Gastrocnemius medialis (tissue), 4 donors: Measurements from ENCODE around the gene KCNJ10. TPM values are rescaled to one million over a fixed set of nuclear protein-coding genes. Genes with fewer than 3 reads are reported as not detected.
A peak's percentile ranks its signal among the peaks of the same experiment; 100 is the strongest.

Source experiments
- ATAC-seq, 2 donors: fragments of 150-250 bp; one replicate each; pipeline ENCODE4 v1.9.1; 2016
- DNase-seq, 2 donors: peaks; one replicate each; pipeline ENCODE4 v3.0.0-alpha.2; 2019
- H3K27ac ChIP-seq, 4 donors: fragments of 200-600 bp; sonication (generic); 1 replicate in 1 of 4; 2 replicates in 3 of 4; pipeline ENCODE4 v1.5.1; 2016 to 2018; ENCODE audit warnings: mild to moderate bottlenecking in 2 of 4, moderate library complexity in 1 of 4
- H3K27me3 ChIP-seq, 3 donors: fragments of 200-600 bp; sonication (generic) in 2 of 3; 1 replicate in 1 of 3; 2 replicates in 2 of 3; pipeline versions ENCODE4 v1.5.1 to v1.6.0; 2016 to 2019; ENCODE audit warnings: mild to moderate bottlenecking in 1 of 3, moderate library complexity in 1 of 3
- H3K36me3 ChIP-seq, 2 donors: fragments of 200-600 bp; sonication (generic) in 1 of 2; one replicate each; pipeline ENCODE4 v1.5.1; 2017 to 2018
- H3K4me1 ChIP-seq, 2 donors: fragments of 200-600 bp; sonication (generic) in 1 of 2; one replicate each; pipeline ENCODE4 v1.5.1; 2016 to 2017; ENCODE audit warnings: mild to moderate bottlenecking in 2 of 2
- H3K4me3 ChIP-seq, 4 donors: fragments of 200-600 bp; sonication (generic) in 3 of 4; 1 replicate in 1 of 4; 2 replicates in 3 of 4; pipeline ENCODE4 v1.5.1; 2016 to 2019; ENCODE audit warnings: mild to moderate bottlenecking in 2 of 4
- H3K9me3 ChIP-seq, 3 donors: fragments of 200-600 bp; sonication (generic) in 2 of 3; 1 replicate in 1 of 3; 2 replicates in 2 of 3; pipeline ENCODE4 v1.5.1; 2016 to 2019
- CTCF ChIP-seq, 5 experiments: fragments of 450-650 bp in 3 of 5; fragments of 200-600 bp in 2 of 5; sonication (generic) in 2 of 5; IDR thresholded peaks in 4 of 5; conservative IDR thresholded peaks in 1 of 5; 1 replicate in 4 of 5; 2 replicates in 1 of 5; pipeline ENCODE4 v1.5.1; 2016 to 2019; ENCODE audit warnings: antibody characterized with exemption in 5 of 5, mild to moderate bottlenecking in 3 of 5, moderate library complexity in 3 of 5
- POLR2A ChIP-seq, 2 donors: fragments of 450-650 bp; IDR thresholded peaks; one replicate each; pipeline ENCODE4 v1.6.1; 2017; ENCODE audit warnings: antibody characterized with exemption in 2 of 2, mild to moderate bottlenecking in 2 of 2, moderate library complexity in 2 of 2
- in situ Hi-C, 4 donors: fragments of 200-750 bp; cut with MboI; loops; one replicate each; pipeline versions ENCODE4 v1.15.0 to v1.8.0; 2017; ENCODE audit warnings: low sequenced_read_pairs in 4 of 4
- intact Hi-C: fragments of 100-400 bp; cut with DNase I; formaldehyde crosslinking; loops from one replicate; pipeline ENCODE4 v1.15.1; 2023; ENCODE audit warnings: low total_unique reads
- total RNA-seq, 4 donors: library from RNA; depleted of rRNA; stranded (reverse); fragments of >200 nt; gene quantifications; one replicate each; pipeline versions ENCODE4 v1.1.0 to v1.2.3, GENCODE V29; 2016

The KCNJ10 gene
- not detected for total RNA-seq

DNA sequence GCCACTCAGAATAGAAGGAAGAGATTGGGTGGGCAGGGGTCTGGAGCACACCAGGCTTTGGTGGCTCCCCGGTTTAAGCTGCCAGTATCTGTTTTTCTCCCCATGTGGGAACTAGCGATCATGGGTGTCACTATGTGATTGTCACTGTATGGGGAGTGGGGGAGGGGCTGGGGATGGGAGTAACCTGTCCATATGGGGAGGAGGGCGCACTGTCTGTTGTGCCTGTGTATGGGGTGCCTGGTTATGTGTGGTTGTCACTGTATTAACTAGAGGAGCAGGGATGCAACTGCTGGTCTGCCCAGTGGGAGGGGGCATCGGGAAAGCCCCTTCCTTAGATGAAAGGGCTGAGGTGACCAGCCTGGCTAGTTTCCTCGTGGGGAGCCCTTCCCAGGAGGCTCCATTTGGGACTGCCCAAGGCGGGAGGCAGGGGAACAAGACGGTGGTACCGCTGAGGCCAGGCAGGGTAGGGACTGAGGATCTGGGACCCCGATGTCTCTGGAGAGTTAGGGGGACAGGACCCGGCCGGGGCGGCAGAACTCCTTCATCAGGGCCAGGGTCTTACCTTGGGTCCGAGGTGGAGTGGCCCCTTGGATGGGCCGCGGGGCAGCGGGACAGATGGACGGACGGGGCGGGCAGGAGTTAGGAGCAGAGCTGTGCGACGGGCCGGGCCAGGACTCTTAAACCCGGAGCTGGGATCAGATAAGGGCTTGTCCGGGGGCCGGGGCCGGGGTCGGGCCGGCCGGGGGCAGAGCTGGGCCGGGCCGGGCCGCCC is at the start of gene KCNJ10:
Gene KCNJ10 (minus strand): TSS at position 701 of the 772 bp plus-strand sequence. CDS start 27,628 bp downstream, outside the sequence.
- H3K36me3 ChIP-seq, result no peaks in the 10 kb centered on the region
- TF ChIP-seq CTCF (IDR thresholded peaks at IDR 0.05 in 4 of 5, conservative IDR thresholded peaks at IDR 0.05 in 1 of 5) (no peak), POLR2A (IDR thresholded peaks at IDR 0.05) (no peak)
- ATAC-seq (peak in 1 of 2 donors; percentile 39), DNase-seq (no peak)
- in situ Hi-C loops (no loop called here), intact Hi-C loops (no loop called here)
- H3K27ac ChIP-seq, result peak within 1 kb of the TSS in 1 of 4 donors; percentile 16
- H3K9me3 ChIP-seq, result no peaks in the 10 kb centered on the region
- H3K4me1 ChIP-seq, result peaks cover 3 to 7% of the 10 kb centered on the region in 2 donors
- H3K27me3 ChIP-seq, result no peaks in the 10 kb centered on the region
- H3K4me3 ChIP-seq, result peak within 1 kb of the TSS; percentile 64 to 83 (median 66)

- ATAC-seq, result no peak
- in situ Hi-C loops (no loop called here), intact Hi-C loops (loop anchor here (5.0 kb wide), 1 partner anchor 73 kb away; the partner anchor contains the start of gene CASQ1)
- H3K27me3 ChIP-seq, result no peaks in the 10 kb centered on the region
- DNase-seq, result no peak
- H3K4me1 ChIP-seq, result peaks cover 77 to 80% of the 10 kb centered on the region in 2 donors
- no peak for TF ChIP-seq POLR2A (IDR thresholded peaks at IDR 0.05)
- TF ChIP-seq CTCF (IDR thresholded peaks at IDR 0.05 in 4 of 5, conservative IDR thresholded peaks at IDR 0.05 in 1 of 5), result no peak
- peak overlapping the region; percentile 54 to 86 (median 72) for H3K4me3 ChIP-seq
- H3K9me3 ChIP-seq, result no peaks in the 10 kb centered on the region
- H3K27ac ChIP-seq, result peak overlapping the region; percentile 97 to 100 (median 98)
- H3K36me3 ChIP-seq, result peaks cover 0 to 24% of the 10 kb centered on the region in 2 donors
Measured at GRCh38 chr1:160118928-160119327, 49.0 kb upstream of the KCNJ10 start.

- Histone ChIP-seq H3K9me3 (no peaks in the 10 kb centered on the region), H3K4me1 (peaks cover 74 to 83% of the 10 kb centered on the region in 2 donors), H3K27ac (peak overlapping the region; percentile 97 to 100 (median 98)), H3K4me3 (peak overlapping the region; percentile 54 to 86 (median 72)), H3K27me3 (no peaks in the 10 kb centered on the region), H3K36me3 (peaks cover 0 to 22% of the 10 kb centered on the region in 2 donors)
- DNase-seq, result peak; percentile 70 to 87
- intact Hi-C loops, result loop anchor here (5.0 kb wide), 1 partner anchor 75 kb away; the partner anchor contains the start of gene CASQ1
- TF ChIP-seq POLR2A (IDR thresholded peaks at IDR 0.05) (peak; percentile 45 to 55), CTCF (IDR thresholded peaks at IDR 0.05 in 4 of 5, conservative IDR thresholded peaks at IDR 0.05 in 1 of 5) (no peak)
- in situ Hi-C loops, result no loop called here
- ATAC-seq, result peak; percentile 38 to 52
Measured at GRCh38 chr1:160117709-160118183, 47.8 kb upstream of the KCNJ10 start.

DNA sequence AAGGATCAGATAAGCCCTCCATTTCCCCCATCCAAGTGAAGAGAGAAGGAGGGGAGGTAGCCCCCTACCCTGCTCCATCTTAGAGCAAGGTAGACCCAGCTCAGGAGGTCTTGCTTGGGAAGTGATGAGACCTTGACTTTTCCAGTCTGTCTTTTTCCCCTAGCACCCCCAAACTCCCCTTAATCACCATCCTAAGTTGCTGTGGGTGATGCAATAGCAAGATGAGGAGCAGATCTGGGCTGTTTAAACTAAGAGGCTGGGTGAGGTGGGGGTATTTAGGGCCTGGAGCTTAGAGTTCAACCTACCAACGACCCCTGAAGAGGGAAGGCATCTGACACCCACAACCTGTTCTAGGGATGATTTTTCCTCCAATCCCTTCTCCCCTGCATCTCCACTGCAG is 47.3 kb upstream of the KCNJ10 start:
- ATAC-seq, result no peak
- DNase-seq, result no peak
- intact Hi-C loops (loop anchor here (5.0 kb wide), 1 partner anchor 75 kb away; the partner anchor contains the start of gene CASQ1), in situ Hi-C loops (no loop called here)
- Histone ChIP-seq H3K9me3 (no peaks in the 10 kb centered on the region), H3K27ac (peak overlapping the region; percentile 97 to 100 (median 98)), H3K36me3 (peaks cover 0 to 18% of the 10 kb centered on the region in 2 donors), H3K4me1 (peaks cover 70 to 82% of the 10 kb centered on the region in 2 donors), H3K4me3 (peak overlapping the region; percentile 54 to 86 (median 72)), H3K27me3 (no peaks in the 10 kb centered on the region)
- no peak for TF ChIP-seq POLR2A (IDR thresholded peaks at IDR 0.05)
- TF ChIP-seq CTCF (IDR thresholded peaks at IDR 0.05 in 4 of 5, conservative IDR thresholded peaks at IDR 0.05 in 1 of 5), result no peak
